Measurements from ENCODE around the gene EPB41L4A. TPM values are rescaled to one million over a fixed set of nuclear protein-coding genes. Genes with fewer than 3 reads are reported as not detected.
"Not testable (repeated sequence)": the region's sequence is repeated elsewhere in the genome, so short reads cannot be mapped to it uniquely, and the experiment has no call there.

EPB41L4A gene
- total RNA-seq, 1 donor, result 0.86 TPM

DNA sequence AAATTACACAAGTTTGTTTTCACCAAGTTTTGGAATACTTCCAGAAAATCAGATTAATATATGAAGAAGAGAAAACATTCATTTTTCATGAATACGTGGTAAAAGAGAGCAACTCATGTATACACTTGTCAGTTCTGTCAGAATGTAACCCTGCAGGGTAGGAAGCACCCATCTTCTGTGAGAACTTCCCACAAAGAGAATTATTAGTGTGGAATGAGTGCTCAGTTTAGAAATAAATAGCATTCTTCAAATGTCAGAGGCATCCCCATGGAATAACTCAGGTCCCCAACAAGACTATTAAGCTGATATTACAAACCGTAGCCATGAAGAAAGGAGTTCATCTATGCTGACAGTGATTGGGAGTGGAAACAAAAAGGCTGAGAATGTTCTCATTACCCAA lies 45.2 kb downstream of the EPB41L4A start:
- no peak for DNase-seq (ENCODE audit: low read depth)
- H3K4me3 ChIP-seq (ENCODE audit: low read depth, low read length), result no peak overlapping the region
- TF ChIP-seq, protein P1, sequence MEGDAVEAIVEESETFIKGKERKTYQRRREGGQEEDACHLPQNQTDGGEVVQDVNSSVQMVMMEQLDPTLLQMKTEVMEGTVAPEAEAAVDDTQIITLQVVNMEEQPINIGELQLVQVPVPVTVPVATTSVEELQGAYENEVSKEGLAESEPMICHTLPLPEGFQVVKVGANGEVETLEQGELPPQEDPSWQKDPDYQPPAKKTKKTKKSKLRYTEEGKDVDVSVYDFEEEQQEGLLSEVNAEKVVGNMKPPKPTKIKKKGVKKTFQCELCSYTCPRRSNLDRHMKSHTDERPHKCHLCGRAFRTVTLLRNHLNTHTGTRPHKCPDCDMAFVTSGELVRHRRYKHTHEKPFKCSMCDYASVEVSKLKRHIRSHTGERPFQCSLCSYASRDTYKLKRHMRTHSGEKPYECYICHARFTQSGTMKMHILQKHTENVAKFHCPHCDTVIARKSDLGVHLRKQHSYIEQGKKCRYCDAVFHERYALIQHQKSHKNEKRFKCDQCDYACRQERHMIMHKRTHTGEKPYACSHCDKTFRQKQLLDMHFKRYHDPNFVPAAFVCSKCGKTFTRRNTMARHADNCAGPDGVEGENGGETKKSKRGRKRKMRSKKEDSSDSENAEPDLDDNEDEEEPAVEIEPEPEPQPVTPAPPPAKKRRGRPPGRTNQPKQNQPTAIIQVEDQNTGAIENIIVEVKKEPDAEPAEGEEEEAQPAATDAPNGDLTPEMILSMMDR (IDR thresholded peaks at IDR 0.05; ENCODE audit: insufficient read depth, low read depth, low read length), result no peak

GRCh38 chr5:112372543-112372942 lies 46.5 kb downstream of the EPB41L4A start:
- H3K4me3 ChIP-seq (ENCODE audit: low read depth, low read length), result no peak overlapping the region
- DNase-seq (ENCODE audit: low read depth), result no peak
- TF ChIP-seq, protein P1 (IDR thresholded peaks at IDR 0.05; ENCODE audit: insufficient read depth, low read depth, low read length), result no peak

DNA sequence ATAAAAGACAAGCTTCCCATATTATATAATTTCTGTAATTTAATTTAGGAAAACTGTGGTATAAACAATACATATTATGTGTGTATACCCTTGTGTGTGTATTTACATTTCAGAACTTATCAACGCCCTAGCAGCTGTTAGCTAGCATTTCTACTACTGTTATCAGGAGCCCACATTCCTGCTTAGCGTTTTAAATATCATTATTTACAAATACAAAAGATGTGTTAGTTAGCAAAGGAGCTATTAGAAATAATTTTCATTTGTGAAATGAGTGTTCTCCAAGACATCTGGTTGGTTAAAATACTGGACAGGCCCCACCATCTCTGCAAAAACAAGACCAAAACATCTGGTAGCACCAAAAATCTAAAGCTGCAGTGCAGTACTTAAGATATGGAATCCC lies 48.0 kb downstream of the EPB41L4A start:
- H3K4me3 ChIP-seq (ENCODE audit: low read depth, low read length), result no peak overlapping the region
- no peak for DNase-seq (ENCODE audit: low read depth)
- TF ChIP-seq, protein P1 (IDR thresholded peaks at IDR 0.05; ENCODE audit: insufficient read depth, low read depth, low read length), result no peak

GRCh38 chr5:112367400-112367799 lies 51.7 kb downstream of the EPB41L4A start:
- TF ChIP-seq, protein P1 (IDR thresholded peaks at IDR 0.05; ENCODE audit: insufficient read depth, low read depth, low read length), result no peak
- DNase-seq (ENCODE audit: low read depth), result no peak
- H3K4me3 ChIP-seq (ENCODE audit: low read depth, low read length), result no peak overlapping the region

DNA sequence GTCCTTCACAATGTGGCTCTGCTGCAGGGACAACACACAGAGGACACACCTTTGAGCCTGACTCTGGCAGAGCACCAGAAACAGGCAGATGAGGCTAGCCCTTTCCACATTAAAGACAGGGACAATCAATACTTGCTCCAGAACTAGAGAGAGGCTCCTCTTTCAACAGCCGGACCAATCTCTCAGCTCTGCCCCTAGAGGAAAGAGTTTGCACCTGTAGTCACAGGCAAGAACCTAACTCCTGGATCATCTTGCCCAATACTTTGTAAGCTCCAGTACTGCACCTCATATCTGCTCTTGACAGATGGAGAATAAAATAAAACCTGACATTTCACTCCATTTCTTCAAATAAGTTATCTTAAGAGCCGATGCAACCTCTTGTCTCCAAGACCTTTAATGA lies 52.1 kb downstream of the EPB41L4A start:
- no peak overlapping the region for H3K4me3 ChIP-seq (ENCODE audit: low read depth, low read length)
- DNase-seq (ENCODE audit: low read depth), result no peak
- TF ChIP-seq, protein P1 (IDR thresholded peaks at IDR 0.05; ENCODE audit: insufficient read depth, low read depth, low read length), result peak; percentile 20

GRCh38 chr5:112360740-112361139 lies 58.3 kb downstream of the EPB41L4A start:
- H3K4me3 ChIP-seq (ENCODE audit: low read depth, low read length); DNase-seq (ENCODE audit: low read depth): not testable (repeated sequence)

- TF ChIP-seq, protein P1 (IDR thresholded peaks at IDR 0.05; ENCODE audit: insufficient read depth, low read depth, low read length), result no peak
- DNase-seq (ENCODE audit: low read depth), result no peak
- no peak overlapping the region for H3K4me3 ChIP-seq (ENCODE audit: low read depth, low read length)
Measured at GRCh38 chr5:112356178-112356956, 62.7 kb downstream of the EPB41L4A start.
